ENCODE measurements around the gene OR2C1. TPM values are rescaled to one million over a fixed set of nuclear protein-coding genes. Genes with fewer than 3 reads are reported as not detected.

Gene OR2C1
- total and polyA plus RNA-seq, 7 experiments from 2014 or later: 0.24 to 0.65 (median 0.50) TPM; not detected in 2

GRCh38 chr16:3377917-3378316 lies 22.2 kb downstream of the OR2C1 start:
- CTCF ChIA-PET: no interaction called here
- Histone ChIP-seq H3K27me3 (ENCODE audit: control insufficient read depth in 2 of 2, insufficient read depth in 2 of 2, low read length in 2 of 2) (no peaks in the 10 kb centered on the region), H3K27ac (ENCODE audit: low read depth, low read length) (no peak overlapping the region), H3K36me3 (ENCODE audit: control insufficient read depth in 2 of 3, insufficient read depth in 3 of 3, low read length in 3 of 3) (peaks cover 2 to 15% (median 5%) of the 10 kb centered on the region in 3 experiments), H3K4me3 (ENCODE audit: low read length) (no peak overlapping the region), H3K9me3 (ENCODE audit: control insufficient read depth in 2 of 3, low read length in 3 of 3) (peaks cover 9 to 92% (median 26%) of the 10 kb centered on the region in 3 experiments), H3K4me1 (ENCODE audit: control insufficient read depth in 2 of 2, insufficient read depth in 2 of 2, low read length in 2 of 2) (no peaks in the 10 kb centered on the region)
- intact Hi-C loops (cut with micrococcal nuclease): no loop called here
- POLR2A ChIA-PET: interaction anchor here (0.8 to 1.3 kb wide), 2 partner anchors 11 to 13 kb away, joined by 3 read pairs; no protein-coding TSS in a partner anchor
- no peaks in the 10 kb centered on the region for H3K27me3 Mint-ChIP-seq
- peaks cover 0 to 4% (median 0%) of the 10 kb centered on the region in 7 donors for H3K4me1 Mint-ChIP-seq
- no peak for DNase-seq
- H3K4me3 Mint-ChIP-seq: no peak overlapping the region
- no peak for ATAC-seq
- H3K9me3 Mint-ChIP-seq: peaks cover 25 to 98% (median 82%) of the 10 kb centered on the region in 11 donors
- H3K36me3 Mint-ChIP-seq: peaks cover 35 to 87% (median 71%) of the 10 kb centered on the region in 5 donors
- no peak overlapping the region for H3K27ac Mint-ChIP-seq

GRCh38 chr16:3383045-3383448 lies 27.4 kb downstream of the OR2C1 start:
- H3K36me3 ChIP-seq (ENCODE audit: control insufficient read depth in 2 of 3, insufficient read depth in 3 of 3, low read length in 3 of 3): peaks cover 22 to 53% (median 25%) of the 10 kb centered on the region in 3 experiments
- Mint-ChIP-seq H3K9me3 (peaks cover 22 to 93% (median 83%) of the 10 kb centered on the region in 11 donors), H3K27me3 (no peaks in the 10 kb centered on the region), H3K27ac (no peak overlapping the region), H3K36me3 (peaks cover 47 to 89% (median 80%) of the 10 kb centered on the region in 5 donors), H3K4me1 (peaks cover 0 to 4% (median 0%) of the 10 kb centered on the region in 7 donors), H3K4me3 (no peak overlapping the region)
- ChIA-PET POLR2A (interaction anchor here (1.1 to 1.7 kb wide), 4 partner anchors 17 to 80 kb away, joined by 3 to 7 read pairs (median 4); partner anchors contain the start of genes ZNF174 and ZSCAN32), CTCF (no interaction called here)
- DNase-seq (no peak), ATAC-seq (no peak)
- H3K27ac ChIP-seq (ENCODE audit: low read depth, low read length): no peak overlapping the region
- peak overlapping the region; percentile 1 for H3K4me3 ChIP-seq (ENCODE audit: low read length)
- peaks cover 15 to 82% (median 46%) of the 10 kb centered on the region in 3 experiments for H3K9me3 ChIP-seq (ENCODE audit: control insufficient read depth in 2 of 3, low read length in 3 of 3)
- intact Hi-C loops (cut with micrococcal nuclease): no loop called here
- no peaks in the 10 kb centered on the region for H3K27me3 ChIP-seq (ENCODE audit: control insufficient read depth in 2 of 2, insufficient read depth in 2 of 2, low read length in 2 of 2)
- H3K4me1 ChIP-seq (ENCODE audit: control insufficient read depth in 2 of 2, insufficient read depth in 2 of 2, low read length in 2 of 2): no peaks in the 10 kb centered on the region

- peak overlapping the region in 3 of 10 donors; percentile 13 to 19 (median 16) for H3K4me3 Mint-ChIP-seq
- H3K9me3 Mint-ChIP-seq: peaks cover 17 to 88% (median 63%) of the 10 kb centered on the region in 11 donors
- H3K27me3 ChIP-seq (ENCODE audit: control insufficient read depth in 2 of 2, insufficient read depth in 2 of 2, low read length in 2 of 2): no peaks in the 10 kb centered on the region
- H3K27ac ChIP-seq (ENCODE audit: low read depth, low read length): no peak overlapping the region
- H3K4me3 ChIP-seq (ENCODE audit: low read length): no peak overlapping the region
- peaks cover 32 to 77% (median 38%) of the 10 kb centered on the region in 3 experiments for H3K36me3 ChIP-seq (ENCODE audit: control insufficient read depth in 2 of 3, insufficient read depth in 3 of 3, low read length in 3 of 3)
- POLR2A ChIA-PET: no interaction called here
- peaks cover 0 to 12% (median 4%) of the 10 kb centered on the region in 7 donors for H3K4me1 Mint-ChIP-seq
- no peaks in the 10 kb centered on the region for H3K4me1 ChIP-seq (ENCODE audit: control insufficient read depth in 2 of 2, insufficient read depth in 2 of 2, low read length in 2 of 2)
- CTCF ChIA-PET: no interaction called here
- intact Hi-C loops (cut with micrococcal nuclease): no loop called here
- H3K9me3 ChIP-seq (ENCODE audit: control insufficient read depth in 2 of 3, low read length in 3 of 3): peaks cover 1 to 69% (median 28%) of the 10 kb centered on the region in 3 experiments
- no peak overlapping the region for H3K27ac Mint-ChIP-seq
- H3K27me3 Mint-ChIP-seq: no peaks in the 10 kb centered on the region
- H3K36me3 Mint-ChIP-seq: peaks cover 45 to 87% (median 83%) of the 10 kb centered on the region in 5 donors
- ATAC-seq (no peak), DNase-seq (no peak)
These were observed 32.6 kb downstream of the OR2C1 start for GRCh38 chr16:3388325-3388724.

- Histone ChIP-seq H3K36me3 (ENCODE audit: control insufficient read depth in 2 of 3, insufficient read depth in 3 of 3, low read length in 3 of 3) (peaks cover 22 to 77% (median 28%) of the 10 kb centered on the region in 3 experiments), H3K4me3 (ENCODE audit: low read length) (no peak overlapping the region), H3K27me3 (ENCODE audit: control insufficient read depth in 2 of 2, insufficient read depth in 2 of 2, low read length in 2 of 2) (no peaks in the 10 kb centered on the region), H3K9me3 (ENCODE audit: control insufficient read depth in 2 of 3, low read length in 3 of 3) (peaks cover 0 to 67% (median 17%) of the 10 kb centered on the region in 3 experiments), H3K4me1 (ENCODE audit: control insufficient read depth in 2 of 2, insufficient read depth in 2 of 2, low read length in 2 of 2) (no peaks in the 10 kb centered on the region), H3K27ac (ENCODE audit: low read depth, low read length) (no peak overlapping the region)
- peaks cover 36 to 87% (median 83%) of the 10 kb centered on the region in 5 donors for H3K36me3 Mint-ChIP-seq
- CTCF ChIA-PET: no interaction called here
- H3K27me3 Mint-ChIP-seq: no peaks in the 10 kb centered on the region
- intact Hi-C loops (cut with micrococcal nuclease): no loop called here
- peaks cover 0 to 19% (median 11%) of the 10 kb centered on the region in 7 donors for H3K4me1 Mint-ChIP-seq
- POLR2A ChIA-PET: interaction anchor here (0.5 to 0.6 kb wide), 2 partner anchors 13 to 82 kb away, joined by 3 to 5 read pairs; no protein-coding TSS in a partner anchor
- no peak overlapping the region for H3K27ac Mint-ChIP-seq
- peak overlapping the region in 1 of 10 donors; percentile 30 for H3K4me3 Mint-ChIP-seq
- H3K9me3 Mint-ChIP-seq: peaks cover 19 to 88% (median 62%) of the 10 kb centered on the region in 11 donors
- no peak for DNase-seq
- ATAC-seq: no peak
These were observed 34.1 kb downstream of the OR2C1 start for GRCh38 chr16:3389663-3390338.

GRCh38 chr16:3400446-3400778 lies 44.7 kb downstream of the OR2C1 start:
- H3K36me3 Mint-ChIP-seq: peaks cover 28 to 78% (median 59%) of the 10 kb centered on the region in 5 donors
- H3K9me3 ChIP-seq (ENCODE audit: control insufficient read depth in 2 of 3, low read length in 3 of 3): peaks cover 0 to 25% (median 0%) of the 10 kb centered on the region in 3 experiments
- no peaks in the 10 kb centered on the region for H3K27me3 ChIP-seq (ENCODE audit: control insufficient read depth in 2 of 2, insufficient read depth in 2 of 2, low read length in 2 of 2)
- H3K27ac ChIP-seq (ENCODE audit: low read depth, low read length): peak overlapping the region; percentile 89
- H3K4me3 ChIP-seq (ENCODE audit: low read length): peak overlapping the region; percentile 87
- peaks cover 20 to 22% of the 10 kb centered on the region in 2 donors for H3K4me1 ChIP-seq (ENCODE audit: control insufficient read depth in 2 of 2, insufficient read depth in 2 of 2, low read length in 2 of 2)
- CTCF ChIA-PET: interaction anchor here (1.0 to 1.9 kb wide), 3 partner anchors 20 to 100 kb away, joined by 3 to 4 read pairs (median 3); no protein-coding TSS in a partner anchor
- peaks cover 14 to 81% (median 69%) of the 10 kb centered on the region in 7 donors for H3K4me1 Mint-ChIP-seq
- H3K27ac Mint-ChIP-seq: peak overlapping the region; percentile 88 to 94 (median 91)
- intact Hi-C loops (cut with micrococcal nuclease): loop anchor here (2.0 to 5.0 kb wide), 5 partner anchors 42 to 378 kb away; partner anchors contain the start of genes HCFC1R1 (in 1 of the 2), NAA60 (in 1 of the 2), THOC6 (in 1 of the 2) and TNFRSF12A (in 1 of the 2)
- peaks cover 8 to 41% (median 14%) of the 10 kb centered on the region in 3 experiments for H3K36me3 ChIP-seq (ENCODE audit: control insufficient read depth in 2 of 3, insufficient read depth in 3 of 3, low read length in 3 of 3)
- DNase-seq (no peak), ATAC-seq (no peak)
- POLR2A ChIA-PET: interaction anchor here (0.7 to 4.1 kb wide), 22 partner anchors 16 to 297 kb away, joined by 3 to 40 read pairs (median 5); partner anchors contain the start of genes CLUAP1, NAA60, TIGD7 and ZNF213
- H3K27me3 Mint-ChIP-seq: no peaks in the 10 kb centered on the region
- H3K9me3 Mint-ChIP-seq: peaks cover 7 to 52% (median 25%) of the 10 kb centered on the region in 11 donors
- H3K4me3 Mint-ChIP-seq: peak overlapping the region; percentile 84 to 97 (median 94)

All from naive thymus-derived CD4-positive, alpha-beta T cell (primary cell).